Endodermal cell (in vitro differentiated cells): ENCODE results near the gene ZNF827. TPM values are rescaled to one million over a fixed set of nuclear protein-coding genes. Genes with fewer than 3 reads are reported as not detected.
A peak's percentile ranks its signal among the peaks of the same experiment; 100 is the strongest.

Source experiments
- DNase-seq: peaks from one replicate; pipeline ENCODE4 v3.0.0-alpha.2; 2017
- H3K27ac ChIP-seq: 2 replicates; pipeline ENCODE4 v1.5.1; 2013; ENCODE audit warnings: mild to moderate bottlenecking, low read depth, low read length, moderate library complexity
- H3K27me3 ChIP-seq: 2 replicates; pipeline ENCODE4 v1.6.1; 2013; ENCODE audit warnings: mild to moderate bottlenecking, low read length, moderate library complexity; ENCODE audit not compliant: insufficient read depth, control insufficient read depth, poor library complexity, severe bottlenecking
- H3K36me3 ChIP-seq: 2 replicates; pipeline ENCODE4 v1.7.0; 2013; ENCODE audit warnings: mild to moderate bottlenecking, low read length, moderate library complexity; ENCODE audit not compliant: control insufficient read depth, insufficient read depth
- H3K4me1 ChIP-seq: one replicate; pipeline ENCODE4 v1.7.0; 2013; ENCODE audit warnings: low read length; ENCODE audit not compliant: control insufficient read depth, insufficient read depth
- H3K4me3 ChIP-seq: 2 replicates; pipeline ENCODE4 v1.5.1; 2013; ENCODE audit warnings: mild to moderate bottlenecking, low read length, moderate library complexity
- H3K9ac ChIP-seq: 2 replicates; pipeline ENCODE4 v1.6.1; 2013; ENCODE audit warnings: mild to moderate bottlenecking, low read length, moderate library complexity; ENCODE audit not compliant: poor library complexity, severe bottlenecking; ENCODE audit errors: extremely low read depth
- H3K9me3 ChIP-seq: 2 replicates; pipeline ENCODE4 v1.6.1; 2013; ENCODE audit warnings: mild to moderate bottlenecking, low read length, moderate library complexity; ENCODE audit not compliant: control insufficient read depth
- H3K27ac Mint-ChIP-seq: 2 replicates; pipeline ENCODE4 v1.8.0; 2020; ENCODE audit warnings: mixed read lengths
- H3K27me3 Mint-ChIP-seq: 2 replicates; pipeline ENCODE4 v1.8.0; 2021; ENCODE audit warnings: mild to moderate bottlenecking, mixed read lengths; ENCODE audit not compliant: insufficient read depth
- H3K36me3 Mint-ChIP-seq: 2 replicates; pipeline ENCODE4 v1.8.0; 2020; ENCODE audit warnings: low read depth, mixed read lengths
- H3K4me1 Mint-ChIP-seq: 2 replicates; pipeline ENCODE4 v1.8.0; 2020; ENCODE audit warnings: mixed read lengths
- H3K4me3 Mint-ChIP-seq: 2 replicates; pipeline ENCODE4 v1.8.0; 2020; ENCODE audit warnings: mild to moderate bottlenecking, moderate library complexity, mixed read lengths
- H3K9me3 Mint-ChIP-seq: 2 replicates; pipeline ENCODE4 v1.8.0; 2020; ENCODE audit warnings: mild to moderate bottlenecking, mixed read lengths
- WGBS, 2 experiments: methylation state at CpG; one replicate each; pipeline versions ENCODE4 v1.1.5 to v1.1.7; 2013; ENCODE audit warnings: missing lambda C conversion rate in 2 of 2, mixed read lengths in 1 of 2; ENCODE audit not compliant: insufficient coverage in 1 of 2, insufficient read length in 1 of 2; 5-methylcytosine and 5-hydroxymethylcytosine counted together
- total RNA-seq, 2 donors: library from RNA; stranded (reverse); fragmentation: NEBNext Ultra II Directional in 1 of 2; extraction: Animal tissue kit (Norgen Biotek cat#: 25700) in 1 of 2; gene quantifications; 2 replicates in 1 of 2; 3 replicates in 1 of 2; pipeline ENCODE4 v1.2.1, GENCODE V29; 2021
- TF ChIP-seq, protein P1 (sequence below): fragments of 200-600 bp; sonication (generic); conservative IDR thresholded peaks from 2 replicates; pipeline ENCODE4 v1.5.0; 2021; ENCODE audit warnings: antibody characterized with exemption, mild to moderate bottlenecking

The ZNF827 gene
- total RNA-seq, 2 donors from 2014 or later, result 33.0 to 34.9 TPM

DNA sequence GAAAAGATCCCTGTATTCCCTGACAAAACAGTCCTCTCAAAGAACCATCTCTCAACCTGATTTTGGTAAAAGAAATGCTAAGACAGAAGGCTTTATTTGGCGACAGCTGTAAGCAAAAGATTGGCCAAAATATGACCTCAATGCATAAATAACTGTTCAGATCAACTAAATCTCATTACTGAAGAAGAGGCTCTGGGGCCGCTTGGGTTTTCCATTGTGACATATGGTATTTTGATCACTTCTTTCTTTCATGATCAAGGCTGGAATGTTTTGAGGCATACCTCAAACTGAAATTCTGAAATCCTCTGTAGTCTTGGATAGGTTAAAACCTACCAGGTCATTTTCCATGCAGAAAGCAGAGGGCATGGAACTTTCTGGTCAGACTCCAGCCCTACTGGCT is 152.4 kb downstream of the ZNF827 start:
- WGBS, 2 experiments, result 98 to 100% methylated on average over 2 of the region's 2 CpGs
- Histone ChIP-seq H3K36me3 (peaks cover 22% of the 10 kb centered on the region), H3K27me3 (no peaks in the 10 kb centered on the region), H3K27ac (no peak overlapping the region), H3K9me3 (peaks cover 10% of the 10 kb centered on the region), H3K9ac (no peak overlapping the region), H3K4me3 (no peak overlapping the region), H3K4me1 (no peaks in the 10 kb centered on the region)
- DNase-seq, result no peak
- H3K4me3 Mint-ChIP-seq, result no peak overlapping the region
- H3K27me3 Mint-ChIP-seq, result no peaks in the 10 kb centered on the region
- peaks cover 46% of the 10 kb centered on the region for H3K36me3 Mint-ChIP-seq
- H3K9me3 Mint-ChIP-seq, result peaks cover 7% of the 10 kb centered on the region
- H3K27ac Mint-ChIP-seq, result no peak overlapping the region
- H3K4me1 Mint-ChIP-seq, result no peaks in the 10 kb centered on the region
- TF ChIP-seq, protein P1, sequence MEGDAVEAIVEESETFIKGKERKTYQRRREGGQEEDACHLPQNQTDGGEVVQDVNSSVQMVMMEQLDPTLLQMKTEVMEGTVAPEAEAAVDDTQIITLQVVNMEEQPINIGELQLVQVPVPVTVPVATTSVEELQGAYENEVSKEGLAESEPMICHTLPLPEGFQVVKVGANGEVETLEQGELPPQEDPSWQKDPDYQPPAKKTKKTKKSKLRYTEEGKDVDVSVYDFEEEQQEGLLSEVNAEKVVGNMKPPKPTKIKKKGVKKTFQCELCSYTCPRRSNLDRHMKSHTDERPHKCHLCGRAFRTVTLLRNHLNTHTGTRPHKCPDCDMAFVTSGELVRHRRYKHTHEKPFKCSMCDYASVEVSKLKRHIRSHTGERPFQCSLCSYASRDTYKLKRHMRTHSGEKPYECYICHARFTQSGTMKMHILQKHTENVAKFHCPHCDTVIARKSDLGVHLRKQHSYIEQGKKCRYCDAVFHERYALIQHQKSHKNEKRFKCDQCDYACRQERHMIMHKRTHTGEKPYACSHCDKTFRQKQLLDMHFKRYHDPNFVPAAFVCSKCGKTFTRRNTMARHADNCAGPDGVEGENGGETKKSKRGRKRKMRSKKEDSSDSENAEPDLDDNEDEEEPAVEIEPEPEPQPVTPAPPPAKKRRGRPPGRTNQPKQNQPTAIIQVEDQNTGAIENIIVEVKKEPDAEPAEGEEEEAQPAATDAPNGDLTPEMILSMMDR, result no peak

DNA sequence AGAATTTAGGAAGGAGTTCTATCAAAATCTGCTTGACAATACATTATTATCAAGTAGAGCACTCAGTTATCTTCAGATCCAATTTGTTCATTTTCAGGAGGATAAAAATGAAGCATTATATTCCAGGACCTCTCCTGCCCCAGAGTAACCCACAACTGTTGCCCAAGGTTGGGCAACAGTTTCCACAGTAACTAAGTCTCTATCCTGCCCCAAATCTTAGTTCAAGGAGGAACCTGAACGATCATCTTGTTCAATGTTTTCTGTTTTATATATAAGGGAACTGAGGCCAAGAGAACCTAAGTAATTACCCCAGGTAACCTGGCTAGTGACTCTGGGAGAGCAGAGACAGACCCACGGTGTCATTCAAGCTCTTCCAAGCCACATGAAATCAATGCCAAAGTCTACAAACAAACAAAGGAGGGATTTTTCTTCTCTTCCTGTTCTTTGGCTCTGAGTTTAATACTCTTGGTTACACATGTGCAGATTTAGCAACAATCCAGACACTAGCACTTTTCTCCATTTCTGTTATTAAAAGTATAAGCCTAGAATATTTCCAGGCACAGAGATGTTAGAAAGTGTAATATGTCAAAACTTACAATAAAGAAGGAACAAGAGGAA is 153.1 kb downstream of the ZNF827 start:
- H3K9me3 Mint-ChIP-seq, result peaks cover 7% of the 10 kb centered on the region
- H3K27me3 Mint-ChIP-seq, result no peaks in the 10 kb centered on the region
- no peak overlapping the region for H3K4me3 ChIP-seq
- peaks cover 10% of the 10 kb centered on the region for H3K9me3 ChIP-seq
- no peak overlapping the region for H3K27ac ChIP-seq
- H3K9ac ChIP-seq, result no peak overlapping the region
- WGBS, 2 experiments, result 95 to 100% methylated on average over 1 to 2 of the region's 2 CpGs
- H3K27me3 ChIP-seq, result no peaks in the 10 kb centered on the region
- H3K4me1 Mint-ChIP-seq, result no peaks in the 10 kb centered on the region
- H3K4me3 Mint-ChIP-seq, result no peak overlapping the region
- H3K36me3 Mint-ChIP-seq, result peaks cover 50% of the 10 kb centered on the region
- H3K36me3 ChIP-seq, result peaks cover 23% of the 10 kb centered on the region
- H3K27ac Mint-ChIP-seq, result peak overlapping the region; percentile 12
- H3K4me1 ChIP-seq, result no peaks in the 10 kb centered on the region
- TF ChIP-seq, protein P1, result no peak
- no peak for DNase-seq

DNA sequence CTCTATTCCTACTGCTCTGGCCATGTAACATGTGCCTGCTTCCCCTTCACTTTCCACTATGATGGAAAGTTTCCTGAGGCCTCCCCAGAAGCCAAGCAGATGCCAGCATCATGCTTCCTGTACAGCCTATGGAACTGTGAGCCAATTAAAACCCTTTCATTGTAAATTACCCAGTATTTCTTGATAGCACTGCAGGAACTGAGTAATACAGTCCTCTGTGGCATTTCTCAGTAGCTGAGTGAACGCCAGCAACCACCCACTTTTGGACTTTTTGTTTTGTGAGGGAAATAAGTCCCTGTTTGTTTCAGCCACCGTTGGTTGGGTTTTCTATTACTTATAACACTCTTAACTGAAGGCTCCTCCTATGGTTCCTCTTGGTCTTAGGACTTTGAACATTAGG is 154.6 kb downstream of the ZNF827 start:
- WGBS, 2 experiments, result 86 to 100% methylated on average over 1 to 2 of the region's 2 CpGs
- Mint-ChIP-seq H3K27me3 (no peaks in the 10 kb centered on the region), H3K4me1 (no peaks in the 10 kb centered on the region), H3K36me3 (peaks cover 57% of the 10 kb centered on the region), H3K27ac (no peak overlapping the region), H3K4me3 (no peak overlapping the region), H3K9me3 (peaks cover 7% of the 10 kb centered on the region)
- TF ChIP-seq, protein P1, result no peak
- peaks cover 10% of the 10 kb centered on the region for H3K9me3 ChIP-seq
- no peak overlapping the region for H3K9ac ChIP-seq
- no peak overlapping the region for H3K27ac ChIP-seq
- H3K36me3 ChIP-seq, result peaks cover 32% of the 10 kb centered on the region
- no peaks in the 10 kb centered on the region for H3K4me1 ChIP-seq
- H3K27me3 ChIP-seq, result no peaks in the 10 kb centered on the region
- no peak for DNase-seq
- H3K4me3 ChIP-seq, result no peak overlapping the region
